Ovary (tissue), 3 donors: ENCODE measurements around the gene DENND4C.

ENCODE experiments used
- CTCF ChIP-seq, 3 donors: fragments of 450-650 bp in 2 of 3; fragments of 200-600 bp in 1 of 3; IDR thresholded peaks; one replicate each; pipeline versions ENCODE4 v1.5.1 to v1.8.0; 2016 to 2022; ENCODE audit warnings: antibody characterized with exemption in 3 of 3, mild to moderate bottlenecking in 1 of 3
- EP300 ChIP-seq: sonication (generic); formaldehyde crosslinking; IDR thresholded peaks from one replicate; pipeline ENCODE4 v1.6.1; 2017; ENCODE audit warnings: antibody characterized with exemption
- donor health status: DM: no; HTN: no; CAD: no.

- TF ChIP-seq CTCF (IDR thresholded peaks at IDR 0.05) (no peak), EP300 (no peak)
Measured at GRCh38 chr9:19381656-19382055, 151.2 kb downstream of the DENND4C start.
